Neuron (in vitro differentiated cells): ENCODE results near the gene FMN2.

Experiments used
- H2AFZ ChIP-seq: one replicate; pipeline ENCODE4 v1.6.1; 2013; ENCODE audit warnings: low read depth, mild to moderate bottlenecking, inconsistent platforms, low read length, moderate library complexity
- H3K27me3 ChIP-seq: one replicate; pipeline ENCODE4 v1.6.1; 2013; ENCODE audit warnings: low read length; ENCODE audit not compliant: insufficient read depth
- H3K36me3 ChIP-seq: one replicate; pipeline ENCODE4 v1.6.1; 2013; ENCODE audit warnings: low read length; ENCODE audit not compliant: insufficient read depth
- H3K4me1 ChIP-seq: one replicate; pipeline ENCODE4 v1.6.1; 2013; ENCODE audit warnings: low read length; ENCODE audit not compliant: insufficient read depth
- H3K4me3 ChIP-seq: 2 replicates; pipeline ENCODE4 v1.5.1; 2013; ENCODE audit warnings: mild to moderate bottlenecking, low read length, moderate library complexity
- H3K9me3 ChIP-seq: one replicate; pipeline ENCODE4 v1.6.1; 2013; ENCODE audit warnings: low read length

The FMN2 gene

GRCh38 chr1:240086726-240087125 lies 5.0 kb upstream of the FMN2 start:
- H3K4me3 ChIP-seq, result no peak overlapping the region
- H2AFZ ChIP-seq, result no peak overlapping the region
- H3K36me3 ChIP-seq, result no peaks in the 10 kb centered on the region
- H3K27me3 ChIP-seq, result no peaks in the 10 kb centered on the region
- H3K9me3 ChIP-seq, result no peaks in the 10 kb centered on the region
- H3K4me1 ChIP-seq, result peaks cover 34% of the 10 kb centered on the region

- peaks cover 32% of the 10 kb centered on the region for H3K4me1 ChIP-seq
- H3K27me3 ChIP-seq, result no peaks in the 10 kb centered on the region
- peak overlapping the region; percentile 99 for H3K4me3 ChIP-seq
Observed at GRCh38 chr1:240090014-240090413, 1.7 kb upstream of the FMN2 start.

GRCh38 chr1:240090957-240091600 lies 604 bp upstream of the FMN2 start:
- H3K27me3 ChIP-seq, result no peaks in the 10 kb centered on the region
- H3K4me3 ChIP-seq, result peak overlapping the region; percentile 99
- H3K36me3 ChIP-seq, result peaks cover 15% of the 10 kb centered on the region
- no peaks in the 10 kb centered on the region for H3K9me3 ChIP-seq
- H2AFZ ChIP-seq, result no peak overlapping the region
- H3K4me1 ChIP-seq, result peaks cover 40% of the 10 kb centered on the region

More at GRCh38 chr1:240090014-240090413, 1.7 kb upstream of the FMN2 start:
- Histone ChIP-seq H2AFZ (peak overlapping the region; percentile 51), H3K36me3 (peaks cover 6% of the 10 kb centered on the region), H3K9me3 (no peaks in the 10 kb centered on the region)

- H3K36me3 ChIP-seq, result peaks cover 21% of the 10 kb centered on the region
- peak overlapping the region; percentile 99 for H3K4me3 ChIP-seq
- H3K4me1 ChIP-seq, result peaks cover 49% of the 10 kb centered on the region
- no peaks in the 10 kb centered on the region for H3K9me3 ChIP-seq
- H3K27me3 ChIP-seq, result no peaks in the 10 kb centered on the region
- no peak overlapping the region for H2AFZ ChIP-seq
Observed at GRCh38 chr1:240092301-240093119, 827 bp downstream of the FMN2 start.

GRCh38 chr1:240093120-240093961 lies 1.7 kb downstream of the FMN2 start:
- peak overlapping the region; percentile 99 for H3K4me3 ChIP-seq
- no peaks in the 10 kb centered on the region for H3K27me3 ChIP-seq
- peaks cover 21% of the 10 kb centered on the region for H3K36me3 ChIP-seq
- H3K4me1 ChIP-seq, result peaks cover 54% of the 10 kb centered on the region
- H2AFZ ChIP-seq, result no peak overlapping the region
- H3K9me3 ChIP-seq, result no peaks in the 10 kb centered on the region

GRCh38 chr1:240094041-240094722 lies 2.5 kb downstream of the FMN2 start:
- no peak overlapping the region for H2AFZ ChIP-seq
- H3K36me3 ChIP-seq, result peaks cover 21% of the 10 kb centered on the region
- H3K27me3 ChIP-seq, result no peaks in the 10 kb centered on the region
- H3K4me3 ChIP-seq, result peak overlapping the region; percentile 99
- H3K9me3 ChIP-seq, result no peaks in the 10 kb centered on the region
- H3K4me1 ChIP-seq, result peaks cover 58% of the 10 kb centered on the region

DNA sequence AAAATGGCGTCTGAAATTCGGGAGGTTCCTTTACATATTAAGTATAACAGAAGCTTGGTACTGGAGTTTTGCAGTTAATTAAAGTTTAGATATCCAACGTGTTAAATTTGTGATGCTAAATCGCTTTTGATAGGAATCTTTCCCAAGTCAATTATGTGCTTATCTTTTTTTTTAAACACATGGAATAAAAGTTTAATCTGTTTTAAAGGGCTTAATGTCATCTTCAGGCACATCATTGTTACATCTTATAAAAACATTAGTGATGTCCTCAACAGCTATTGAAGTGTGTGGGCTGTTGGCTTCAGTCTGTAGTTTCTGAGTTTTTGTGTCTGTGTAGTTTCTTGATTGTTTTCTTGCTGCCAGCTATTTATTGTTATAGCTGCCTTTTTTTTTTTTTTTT lies 5.3 kb downstream of the FMN2 start:
- Histone ChIP-seq H3K4me3 (peak overlapping the region; percentile 99), H3K27me3 (no peaks in the 10 kb centered on the region), H2AFZ (no peak overlapping the region), H3K36me3 (peaks cover 29% of the 10 kb centered on the region), H3K9me3 (no peaks in the 10 kb centered on the region), H3K4me1 (peaks cover 56% of the 10 kb centered on the region)

GRCh38 chr1:240098534-240098933 lies 6.9 kb downstream of the FMN2 start:
- Histone ChIP-seq H3K27me3 (no peaks in the 10 kb centered on the region), H3K4me3 (no peak overlapping the region), H3K4me1 (peaks cover 56% of the 10 kb centered on the region), H3K36me3 (peaks cover 41% of the 10 kb centered on the region), H3K9me3 (no peaks in the 10 kb centered on the region), H2AFZ (no peak overlapping the region)

- Histone ChIP-seq H3K4me1 (peaks cover 51% of the 10 kb centered on the region), H3K9me3 (no peaks in the 10 kb centered on the region), H3K36me3 (peaks cover 39% of the 10 kb centered on the region), H3K27me3 (no peaks in the 10 kb centered on the region), H2AFZ (no peak overlapping the region), H3K4me3 (peak overlapping the region; percentile 7)
Observed at GRCh38 chr1:240099329-240099728, 7.6 kb downstream of the FMN2 start.

GRCh38 chr1:240099748-240100147 lies 8.1 kb downstream of the FMN2 start:
- H3K36me3 ChIP-seq, result peaks cover 40% of the 10 kb centered on the region
- peaks cover 51% of the 10 kb centered on the region for H3K4me1 ChIP-seq
- no peak overlapping the region for H2AFZ ChIP-seq
- peak overlapping the region; percentile 7 for H3K4me3 ChIP-seq
- no peaks in the 10 kb centered on the region for H3K27me3 ChIP-seq
- H3K9me3 ChIP-seq, result no peaks in the 10 kb centered on the region

DNA sequence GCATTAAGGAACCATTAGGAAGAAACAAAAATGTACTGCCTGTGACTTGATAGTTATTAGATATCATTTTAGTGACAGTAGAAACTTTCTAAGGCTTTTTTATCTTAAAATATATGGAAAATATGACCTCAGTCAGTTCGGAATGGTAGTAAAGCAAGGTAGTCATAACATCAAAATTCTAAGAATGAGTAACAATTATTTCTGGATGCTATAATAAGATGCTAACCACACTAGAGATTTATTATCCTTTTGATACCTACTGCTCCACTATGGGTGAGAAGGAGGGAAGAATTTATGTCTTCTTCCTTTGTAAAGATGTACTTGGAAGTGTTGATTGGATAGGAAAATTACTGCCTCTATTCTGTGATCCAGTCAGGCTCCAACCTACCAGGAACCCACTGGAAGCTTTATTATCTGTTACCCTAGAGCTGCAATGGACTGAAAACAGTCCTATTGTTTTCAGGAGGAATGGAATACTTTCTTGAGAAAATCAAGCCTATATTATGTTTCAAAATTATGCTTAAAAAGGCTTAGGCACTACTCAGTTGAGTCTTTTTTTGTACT lies 8.8 kb downstream of the FMN2 start:
- H2AFZ ChIP-seq, result no peak overlapping the region
- no peaks in the 10 kb centered on the region for H3K9me3 ChIP-seq
- peaks cover 39% of the 10 kb centered on the region for H3K36me3 ChIP-seq
- peak overlapping the region; percentile 6 for H3K4me3 ChIP-seq
- H3K27me3 ChIP-seq, result no peaks in the 10 kb centered on the region
- H3K4me1 ChIP-seq, result peaks cover 49% of the 10 kb centered on the region

- Histone ChIP-seq H3K4me1 (peaks cover 41% of the 10 kb centered on the region), H3K4me3 (no peak overlapping the region), H3K9me3 (no peaks in the 10 kb centered on the region)
Observed at GRCh38 chr1:240101306-240101705, 9.6 kb downstream of the FMN2 start.

More at GRCh38 chr1:240101306-240101705, 9.6 kb downstream of the FMN2 start:
- Histone ChIP-seq H2AFZ (no peak overlapping the region), H3K36me3 (peaks cover 35% of the 10 kb centered on the region), H3K27me3 (no peaks in the 10 kb centered on the region)
